ENCODE results near the gene NAA35.

DNA sequence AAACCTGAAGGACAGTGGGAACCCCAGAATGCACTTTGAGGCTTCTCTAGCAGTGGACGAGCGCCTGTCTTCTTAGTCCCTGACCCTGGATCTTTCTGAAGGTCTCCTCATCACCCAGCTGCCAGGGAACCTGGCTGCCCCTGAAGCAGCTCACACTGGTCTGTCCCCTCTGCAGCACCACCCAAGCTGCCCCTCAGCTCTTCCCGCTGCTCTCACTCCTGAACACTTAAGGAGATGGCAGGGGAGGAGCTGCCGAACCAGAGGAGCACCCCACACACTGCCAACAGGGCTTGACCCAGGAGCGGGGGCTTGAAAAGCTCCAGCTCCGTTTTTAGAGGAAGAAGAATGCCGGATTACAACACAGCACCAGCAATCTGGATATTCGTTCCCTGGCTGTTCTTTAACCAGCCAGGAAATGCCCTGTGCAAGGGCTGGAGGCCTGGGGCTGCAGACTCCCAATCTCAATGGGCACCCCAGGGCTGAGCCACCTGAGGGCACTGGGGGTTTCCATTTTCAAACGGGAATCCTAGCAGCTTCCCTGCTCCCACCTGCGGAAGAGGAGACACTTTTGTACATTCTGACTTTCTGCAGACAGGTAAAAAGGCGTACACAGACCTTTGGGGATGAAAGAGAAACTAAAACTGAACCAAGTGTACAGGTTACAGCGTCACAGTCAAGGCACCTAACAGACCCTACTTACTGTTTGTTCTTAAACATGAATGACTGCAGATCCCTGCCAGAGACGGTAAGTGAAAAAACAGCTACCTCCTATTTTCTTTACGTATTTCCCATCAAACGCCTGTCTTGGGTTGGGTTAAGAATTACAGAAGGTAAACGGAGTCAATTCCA lies 122.1 kb downstream of the NAA35 start:
- TF ChIP-seq CTCF (conservative IDR thresholded peaks at IDR 0.05 in 1 of 2, IDR thresholded peaks at IDR 0.05 in 1 of 2; ENCODE audit: extremely low read depth in 1 of 2, insufficient read depth in 1 of 2, low read depth in 1 of 2, low read length in 2 of 2) (no peak), EZH2 (IDR thresholded peaks at IDR 0.05; ENCODE audit: borderline replicate concordance, low read length) (no peak)

Data from mammary epithelial cell (primary cell).